Hepatocyte (in vitro differentiated cells): Measurements from ENCODE around the gene MAB21L4.

Experiments used
- CTCF ChIP-seq: fragments of 200-600 bp; sonication (generic); IDR thresholded peaks from 2 replicates; pipeline ENCODE4 v1.5.1; 2016; ENCODE audit warnings: antibody characterized with exemption, mild to moderate bottlenecking; ENCODE audit not compliant: poor library complexity
- EZH2 ChIP-seq: fragments of 200-600 bp; sonication (generic); IDR thresholded peaks from 2 replicates; pipeline ENCODE4 v1.6.1; 2016; ENCODE audit warnings: antibody characterized with exemption, mild to moderate bottlenecking, borderline replicate concordance
- EZH2phosphoT487 ChIP-seq: fragments of 200-600 bp; sonication (generic); IDR thresholded peaks from one replicate; pipeline ENCODE4 v1.6.1; 2018; ENCODE audit warnings: antibody characterized with exemption, mild to moderate bottlenecking, low read depth, moderate library complexity; ENCODE audit not compliant: unreplicated experiment, severe bottlenecking

DNA sequence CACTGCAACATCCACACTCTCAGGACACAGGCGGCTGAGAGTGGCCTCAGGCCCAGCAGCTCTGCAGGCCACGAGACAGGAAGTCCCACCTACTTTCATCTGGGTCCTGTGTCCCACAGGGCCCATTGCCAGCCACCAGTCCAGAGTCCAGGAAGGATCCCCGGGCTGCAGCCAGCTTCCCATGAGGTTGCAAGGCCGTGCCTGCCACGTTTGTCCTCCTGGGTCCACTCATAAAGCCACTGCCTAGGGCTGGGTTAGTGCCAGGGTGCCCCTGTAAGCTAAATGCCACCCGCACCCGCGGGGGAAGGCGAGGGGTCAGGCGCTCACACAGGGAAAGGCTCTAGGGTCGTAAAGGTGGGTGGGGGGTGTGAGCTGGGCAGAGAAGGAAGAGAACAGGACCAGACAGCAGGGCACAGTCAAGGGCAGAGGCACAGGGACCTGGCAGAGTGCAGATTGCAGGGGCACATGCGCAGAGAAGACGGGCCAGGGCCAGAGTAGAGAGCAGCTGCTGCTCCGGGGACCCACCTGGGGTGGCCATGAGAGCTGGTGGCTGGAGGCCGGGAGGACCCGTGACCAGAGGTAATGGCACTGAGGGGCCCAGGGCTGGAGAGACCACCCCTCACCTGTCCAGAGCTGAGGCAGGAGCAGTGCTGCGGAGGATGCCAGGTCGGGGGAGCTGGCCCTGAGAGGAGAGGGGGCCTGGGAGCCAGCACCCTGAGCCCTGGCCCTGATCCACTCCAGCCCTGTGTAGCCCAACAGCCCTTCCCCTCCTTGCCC, 19.3 kb downstream of the MAB21L4 start:
- TF ChIP-seq EZH2 (no peak), CTCF (no peak), EZH2phosphoT487 (no peak)
